ENCODE measurements around the gene DMAC2. TPM values are rescaled to one million over a fixed set of nuclear protein-coding genes. Genes with fewer than 3 reads are reported as not detected.
"Not testable (repeated sequence)": the region's sequence is repeated elsewhere in the genome, so short reads cannot be mapped to it uniquely, and the experiment has no call there.

Gene DMAC2
- total RNA-seq = 21.2 TPM

DNA sequence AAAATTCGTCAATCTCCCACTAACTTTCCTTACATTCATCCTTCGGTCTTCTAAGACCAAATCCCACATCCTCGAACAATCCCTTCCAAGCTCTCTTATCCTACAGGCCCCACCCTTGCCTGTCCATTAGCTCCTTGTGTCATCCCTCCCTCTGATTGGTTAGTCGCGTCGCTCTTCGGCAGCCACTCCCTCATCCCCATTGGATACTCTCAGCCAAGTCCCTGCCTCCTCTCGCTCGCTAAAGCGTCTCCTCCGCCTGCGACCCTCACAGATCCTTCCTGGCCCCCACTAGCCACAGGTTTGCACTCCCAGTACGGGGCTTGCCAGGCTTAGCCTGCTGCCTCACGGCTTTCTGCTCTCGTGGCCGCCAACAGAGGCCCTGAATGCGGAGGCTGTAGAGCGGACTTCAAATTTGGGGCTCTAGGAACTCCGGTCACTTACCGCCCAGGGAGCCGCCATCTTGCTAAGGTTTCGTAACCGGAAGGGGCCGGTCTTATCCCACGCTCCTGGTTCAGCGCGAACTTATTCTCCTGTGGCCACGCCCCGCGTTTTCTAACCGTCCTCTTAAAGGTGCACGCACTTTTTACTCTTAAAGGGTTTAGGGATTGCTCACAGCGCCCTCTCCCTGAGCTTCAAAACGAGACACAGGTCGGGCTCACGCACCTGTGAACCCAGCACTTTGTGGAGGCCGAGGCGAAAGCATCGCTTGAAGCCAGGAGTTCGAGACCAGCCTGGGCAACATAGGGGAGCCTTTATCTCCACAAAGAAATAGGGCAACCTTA, at the start of gene DMAC2:
Gene DMAC2 (minus strand): TSS at position 472 of the 782 bp plus-strand sequence. CDS start 13 bp downstream, at position 459.
- H3K9me3 ChIP-seq = no peaks in the 10 kb centered on the region
- peak within 1 kb of the TSS; percentile 90 to 92 for H3K27ac ChIP-seq
- peaks cover 13 to 16% of the 10 kb centered on the region in 2 donors for H3K36me3 ChIP-seq
- no peaks in the 10 kb centered on the region for H3K27me3 ChIP-seq
- intact Hi-C loops (cut with DNase I) = loop anchor here (1.0 to 10.0 kb wide), 4 partner anchors 12 to 635 kb away; partner anchors contain the start of genes ARHGEF1, B3GNT8, BCKDHA and EXOSC5
- peak in 2 of 3 experiments; percentile 51 to 61 for TF ChIP-seq CTCF (IDR thresholded peaks at IDR 0.05)
- peak; percentile 90 to 99 for DNase-seq (ENCODE audit: low spot score in 2 of 2)
- H3K4me1 ChIP-seq = no peaks in the 10 kb centered on the region
- peak within 1 kb of the TSS; percentile 66 to 78 for H3K4me3 ChIP-seq

- H3K4me1 ChIP-seq; DNase-seq (ENCODE audit: low spot score in 2 of 2); H3K27me3 ChIP-seq; H3K4me3 ChIP-seq; H3K9me3 ChIP-seq; H3K36me3 ChIP-seq; intact Hi-C loops (cut with DNase I); H3K27ac ChIP-seq: not testable (repeated sequence)
Measured at GRCh38 chr19:41486953-41487352, 47.2 kb upstream of the DMAC2 start.

GRCh38 chr19:41484822-41485221, 45.1 kb upstream of the DMAC2 start:
- DNase-seq (ENCODE audit: low spot score in 2 of 2) = no peak
- Histone ChIP-seq H3K4me1 (no peaks in the 10 kb centered on the region), H3K36me3 (no peaks in the 10 kb centered on the region), H3K27me3 (no peaks in the 10 kb centered on the region), H3K27ac (no peak overlapping the region), H3K9me3 (peaks cover 0 to 4% of the 10 kb centered on the region in 2 donors), H3K4me3 (no peak overlapping the region)
- intact Hi-C loops (cut with DNase I) = no loop called here
- no peak for TF ChIP-seq CTCF (IDR thresholded peaks at IDR 0.05)

DNA sequence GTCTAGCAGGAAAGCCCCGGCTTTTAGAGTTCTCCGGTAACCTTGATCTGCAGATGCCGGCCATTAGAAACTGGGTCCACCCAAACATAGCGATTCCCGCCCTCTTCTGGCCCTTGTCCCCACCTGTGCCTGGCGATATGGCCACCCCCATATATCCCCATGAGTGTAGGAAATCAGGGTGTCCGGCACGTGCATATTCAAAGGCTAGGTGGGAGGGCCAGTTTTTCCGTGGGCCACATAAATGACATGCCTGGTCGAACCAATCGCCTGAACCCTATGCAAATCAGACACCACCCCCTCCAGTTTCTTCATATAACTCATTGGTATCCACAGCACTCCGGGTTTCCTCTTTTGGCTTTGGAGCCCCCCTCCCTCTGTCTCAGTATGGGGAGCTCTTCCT, 40.6 kb upstream of the DMAC2 start:
- intact Hi-C loops (cut with DNase I) = no loop called here
- no peak overlapping the region for H3K27ac ChIP-seq
- no peak for DNase-seq (ENCODE audit: low spot score in 2 of 2)
- H3K27me3 ChIP-seq = no peaks in the 10 kb centered on the region
- H3K4me3 ChIP-seq = no peak overlapping the region
- H3K4me1 ChIP-seq = no peaks in the 10 kb centered on the region
- no peak for TF ChIP-seq CTCF (IDR thresholded peaks at IDR 0.05)
- no peaks in the 10 kb centered on the region for H3K36me3 ChIP-seq
- no peaks in the 10 kb centered on the region for H3K9me3 ChIP-seq

DNA sequence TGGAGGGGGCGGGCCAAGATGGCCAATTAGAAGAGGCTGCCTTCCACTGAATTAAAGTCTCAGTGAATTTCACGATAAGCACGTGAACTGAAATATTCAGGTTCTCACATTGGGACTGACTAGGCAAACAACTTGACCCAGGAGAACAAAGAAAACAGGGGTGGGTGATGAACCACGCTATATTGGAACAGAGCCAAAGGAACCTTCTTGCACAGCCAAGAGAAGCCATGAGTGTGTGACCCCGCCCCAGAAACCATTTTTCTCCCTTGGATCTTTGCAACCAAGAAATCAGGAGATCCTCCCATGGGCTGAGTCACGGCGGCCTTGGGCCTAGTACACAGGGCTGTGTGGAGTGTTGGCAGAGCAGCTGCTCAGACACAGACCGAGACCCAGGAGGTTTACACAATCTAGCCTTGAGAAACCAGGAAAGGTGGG, 40.1 kb upstream of the DMAC2 start:
- intact Hi-C loops (cut with DNase I) = no loop called here
- H3K4me1 ChIP-seq = no peaks in the 10 kb centered on the region
- H3K4me3 ChIP-seq = no peak overlapping the region
- TF ChIP-seq CTCF (IDR thresholded peaks at IDR 0.05) = no peak
- DNase-seq (ENCODE audit: low spot score in 2 of 2) = no peak
- no peaks in the 10 kb centered on the region for H3K9me3 ChIP-seq
- no peaks in the 10 kb centered on the region for H3K27me3 ChIP-seq
- no peaks in the 10 kb centered on the region for H3K36me3 ChIP-seq
- H3K27ac ChIP-seq = no peak overlapping the region

GRCh38 chr19:41478875-41479756, 39.4 kb upstream of the DMAC2 start:
- no peak for TF ChIP-seq CTCF (IDR thresholded peaks at IDR 0.05)
- Histone ChIP-seq H3K4me1 (no peaks in the 10 kb centered on the region), H3K36me3 (no peaks in the 10 kb centered on the region), H3K9me3 (no peaks in the 10 kb centered on the region), H3K27ac (peak overlapping the region in 1 of 2 donors; percentile 56), H3K4me3 (no peak overlapping the region), H3K27me3 (no peaks in the 10 kb centered on the region)
- intact Hi-C loops (cut with DNase I) = no loop called here
- no peak for DNase-seq (ENCODE audit: low spot score in 2 of 2)
